ENCODE results near the gene SERPING1.

Gene SERPING1

GRCh38 chr11:57597916-57598830 lies 688 bp downstream of the SERPING1 start:
- no peak for TF ChIP-seq CTCF (IDR thresholded peaks at IDR 0.05; ENCODE audit: extremely low read depth, missing control alignments)
- no peak for DNase-seq (ENCODE audit: low spot score)

GRCh38 chr11:57598831-57599155 lies 1.3 kb downstream of the SERPING1 start:
- TF ChIP-seq CTCF (IDR thresholded peaks at IDR 0.05; ENCODE audit: extremely low read depth, missing control alignments): no peak
- DNase-seq (ENCODE audit: low spot score): no peak

GRCh38 chr11:57599381-57599780 lies 1.9 kb downstream of the SERPING1 start:
- no peak for DNase-seq (ENCODE audit: low spot score)
- TF ChIP-seq CTCF (IDR thresholded peaks at IDR 0.05; ENCODE audit: extremely low read depth, missing control alignments): no peak

- DNase-seq (ENCODE audit: low spot score): no peak
- TF ChIP-seq CTCF (IDR thresholded peaks at IDR 0.05; ENCODE audit: extremely low read depth, missing control alignments): no peak
These were observed 3.8 kb downstream of the SERPING1 start for GRCh38 chr11:57601297-57601696.

GRCh38 chr11:57604296-57605027 lies 7.0 kb downstream of the SERPING1 start:
- DNase-seq (ENCODE audit: low spot score): no peak
- TF ChIP-seq CTCF (IDR thresholded peaks at IDR 0.05; ENCODE audit: extremely low read depth, missing control alignments): no peak

- no peak for TF ChIP-seq CTCF (IDR thresholded peaks at IDR 0.05; ENCODE audit: extremely low read depth, missing control alignments)
- DNase-seq (ENCODE audit: low spot score): no peak
These were observed 7.5 kb downstream of the SERPING1 start for GRCh38 chr11:57605028-57605420.

- TF ChIP-seq CTCF (IDR thresholded peaks at IDR 0.05; ENCODE audit: extremely low read depth, missing control alignments): no peak
- DNase-seq (ENCODE audit: low spot score): no peak
These were observed 12.7 kb downstream of the SERPING1 start for GRCh38 chr11:57610170-57610569.
